Endodermal cell (in vitro differentiated cells): ENCODE results near the gene OXGR1. TPM values are rescaled to one million over a fixed set of nuclear protein-coding genes. Genes with fewer than 3 reads are reported as not detected.

Experiments used
- DNase-seq: peaks from one replicate; pipeline ENCODE4 v3.0.0-alpha.2; 2017
- H3K27ac ChIP-seq: 2 replicates; pipeline ENCODE4 v1.5.1; 2013; ENCODE audit warnings: mild to moderate bottlenecking, low read depth, low read length, moderate library complexity
- H3K27me3 ChIP-seq: 2 replicates; pipeline ENCODE4 v1.6.1; 2013; ENCODE audit warnings: mild to moderate bottlenecking, low read length, moderate library complexity; ENCODE audit not compliant: insufficient read depth, control insufficient read depth, poor library complexity, severe bottlenecking
- H3K36me3 ChIP-seq: 2 replicates; pipeline ENCODE4 v1.7.0; 2013; ENCODE audit warnings: mild to moderate bottlenecking, low read length, moderate library complexity; ENCODE audit not compliant: control insufficient read depth, insufficient read depth
- H3K4me1 ChIP-seq: one replicate; pipeline ENCODE4 v1.7.0; 2013; ENCODE audit warnings: low read length; ENCODE audit not compliant: control insufficient read depth, insufficient read depth
- H3K4me3 ChIP-seq: 2 replicates; pipeline ENCODE4 v1.5.1; 2013; ENCODE audit warnings: mild to moderate bottlenecking, low read length, moderate library complexity
- H3K9ac ChIP-seq: 2 replicates; pipeline ENCODE4 v1.6.1; 2013; ENCODE audit warnings: mild to moderate bottlenecking, low read length, moderate library complexity; ENCODE audit not compliant: poor library complexity, severe bottlenecking; ENCODE audit errors: extremely low read depth
- H3K9me3 ChIP-seq: 2 replicates; pipeline ENCODE4 v1.6.1; 2013; ENCODE audit warnings: mild to moderate bottlenecking, low read length, moderate library complexity; ENCODE audit not compliant: control insufficient read depth
- H3K27ac Mint-ChIP-seq: 2 replicates; pipeline ENCODE4 v1.8.0; 2020; ENCODE audit warnings: mixed read lengths
- H3K27me3 Mint-ChIP-seq: 2 replicates; pipeline ENCODE4 v1.8.0; 2021; ENCODE audit warnings: mild to moderate bottlenecking, mixed read lengths; ENCODE audit not compliant: insufficient read depth
- H3K36me3 Mint-ChIP-seq: 2 replicates; pipeline ENCODE4 v1.8.0; 2020; ENCODE audit warnings: low read depth, mixed read lengths
- H3K4me1 Mint-ChIP-seq: 2 replicates; pipeline ENCODE4 v1.8.0; 2020; ENCODE audit warnings: mixed read lengths
- H3K4me3 Mint-ChIP-seq: 2 replicates; pipeline ENCODE4 v1.8.0; 2020; ENCODE audit warnings: mild to moderate bottlenecking, moderate library complexity, mixed read lengths
- H3K9me3 Mint-ChIP-seq: 2 replicates; pipeline ENCODE4 v1.8.0; 2020; ENCODE audit warnings: mild to moderate bottlenecking, mixed read lengths
- WGBS, 2 experiments: methylation state at CpG; one replicate each; pipeline versions ENCODE4 v1.1.5 to v1.1.7; 2013; ENCODE audit warnings: missing lambda C conversion rate in 2 of 2, mixed read lengths in 1 of 2; ENCODE audit not compliant: insufficient coverage in 1 of 2, insufficient read length in 1 of 2; 5-methylcytosine and 5-hydroxymethylcytosine counted together
- total RNA-seq, 2 donors: library from RNA; stranded (reverse); fragmentation: NEBNext Ultra II Directional in 1 of 2; extraction: Animal tissue kit (Norgen Biotek cat#: 25700) in 1 of 2; gene quantifications; 2 replicates in 1 of 2; 3 replicates in 1 of 2; pipeline ENCODE4 v1.2.1, GENCODE V29; 2021
- TF ChIP-seq, protein P1 (sequence below): fragments of 200-600 bp; sonication (generic); conservative IDR thresholded peaks from 2 replicates; pipeline ENCODE4 v1.5.0; 2021; ENCODE audit warnings: antibody characterized with exemption, mild to moderate bottlenecking

The OXGR1 gene
- total RNA-seq, 2 donors from 2014 or later: 1.4 to 1.6 TPM

DNA sequence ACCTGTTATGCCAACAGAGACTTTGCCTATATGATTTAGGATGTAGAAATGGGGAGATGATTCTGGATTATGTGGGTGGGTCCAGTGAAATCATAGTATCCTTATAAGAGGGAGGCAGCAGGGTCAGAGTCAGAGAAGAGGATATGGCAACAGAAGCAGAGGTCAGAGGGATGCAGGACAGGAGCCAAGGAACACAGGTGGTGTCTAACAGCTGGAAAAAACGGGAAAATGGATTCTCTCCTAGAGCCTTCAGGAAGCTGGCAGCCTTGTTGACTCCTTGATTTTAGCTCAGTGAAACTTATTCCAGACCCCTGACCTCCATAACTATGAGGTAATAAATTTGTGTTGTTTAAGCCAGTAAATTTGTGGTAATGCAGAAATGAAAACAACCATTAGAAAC is 28.8 kb upstream of the OXGR1 start:
- 83 to 100% methylated on average over 1 of the region's 1 CpG for WGBS, 2 experiments
- no peak for DNase-seq
- Histone ChIP-seq H3K4me3 (no peak overlapping the region), H3K36me3 (no peaks in the 10 kb centered on the region), H3K27me3 (peaks cover 10% of the 10 kb centered on the region), H3K27ac (no peak overlapping the region), H3K9ac (no peak overlapping the region), H3K4me1 (no peaks in the 10 kb centered on the region), H3K9me3 (no peaks in the 10 kb centered on the region)
- Mint-ChIP-seq H3K36me3 (no peaks in the 10 kb centered on the region), H3K27ac (no peak overlapping the region), H3K9me3 (no peaks in the 10 kb centered on the region), H3K4me1 (no peaks in the 10 kb centered on the region), H3K4me3 (no peak overlapping the region), H3K27me3 (peaks cover 37% of the 10 kb centered on the region)
- TF ChIP-seq, protein P1, sequence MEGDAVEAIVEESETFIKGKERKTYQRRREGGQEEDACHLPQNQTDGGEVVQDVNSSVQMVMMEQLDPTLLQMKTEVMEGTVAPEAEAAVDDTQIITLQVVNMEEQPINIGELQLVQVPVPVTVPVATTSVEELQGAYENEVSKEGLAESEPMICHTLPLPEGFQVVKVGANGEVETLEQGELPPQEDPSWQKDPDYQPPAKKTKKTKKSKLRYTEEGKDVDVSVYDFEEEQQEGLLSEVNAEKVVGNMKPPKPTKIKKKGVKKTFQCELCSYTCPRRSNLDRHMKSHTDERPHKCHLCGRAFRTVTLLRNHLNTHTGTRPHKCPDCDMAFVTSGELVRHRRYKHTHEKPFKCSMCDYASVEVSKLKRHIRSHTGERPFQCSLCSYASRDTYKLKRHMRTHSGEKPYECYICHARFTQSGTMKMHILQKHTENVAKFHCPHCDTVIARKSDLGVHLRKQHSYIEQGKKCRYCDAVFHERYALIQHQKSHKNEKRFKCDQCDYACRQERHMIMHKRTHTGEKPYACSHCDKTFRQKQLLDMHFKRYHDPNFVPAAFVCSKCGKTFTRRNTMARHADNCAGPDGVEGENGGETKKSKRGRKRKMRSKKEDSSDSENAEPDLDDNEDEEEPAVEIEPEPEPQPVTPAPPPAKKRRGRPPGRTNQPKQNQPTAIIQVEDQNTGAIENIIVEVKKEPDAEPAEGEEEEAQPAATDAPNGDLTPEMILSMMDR: no peak

DNA sequence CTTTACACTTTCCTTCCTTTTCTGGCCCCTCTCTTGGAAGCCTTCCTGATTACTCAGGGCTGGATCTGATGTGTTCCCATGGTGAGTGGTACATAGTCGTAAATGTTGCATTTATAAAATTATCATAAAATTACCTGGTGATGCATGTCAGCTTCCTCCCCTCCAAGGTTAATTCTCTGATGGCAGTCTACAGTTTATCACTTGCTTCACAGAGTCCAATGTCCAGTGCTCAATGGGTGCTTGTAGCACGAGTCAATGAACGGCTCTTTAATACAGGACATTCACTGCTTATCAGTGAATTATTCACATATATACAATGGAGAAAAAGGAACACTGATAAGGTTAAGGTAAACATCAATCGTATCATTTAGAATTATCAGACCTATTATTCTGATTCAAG is 27.0 kb upstream of the OXGR1 start:
- Histone ChIP-seq H3K4me1 (no peaks in the 10 kb centered on the region), H3K36me3 (no peaks in the 10 kb centered on the region), H3K27ac (no peak overlapping the region), H3K4me3 (no peak overlapping the region), H3K27me3 (peaks cover 10% of the 10 kb centered on the region), H3K9ac (no peak overlapping the region), H3K9me3 (no peaks in the 10 kb centered on the region)
- H3K27me3 Mint-ChIP-seq: peaks cover 38% of the 10 kb centered on the region
- H3K27ac Mint-ChIP-seq: no peak overlapping the region
- 100% methylated on average over 4 of the region's 4 CpGs; no CpG with 5 or more reads in 1 of the 2 experiments for WGBS, 2 experiments
- H3K9me3 Mint-ChIP-seq: no peaks in the 10 kb centered on the region
- no peak for DNase-seq
- H3K4me1 Mint-ChIP-seq: no peaks in the 10 kb centered on the region
- no peaks in the 10 kb centered on the region for H3K36me3 Mint-ChIP-seq
- no peak overlapping the region for H3K4me3 Mint-ChIP-seq
- TF ChIP-seq, protein P1: no peak

DNA sequence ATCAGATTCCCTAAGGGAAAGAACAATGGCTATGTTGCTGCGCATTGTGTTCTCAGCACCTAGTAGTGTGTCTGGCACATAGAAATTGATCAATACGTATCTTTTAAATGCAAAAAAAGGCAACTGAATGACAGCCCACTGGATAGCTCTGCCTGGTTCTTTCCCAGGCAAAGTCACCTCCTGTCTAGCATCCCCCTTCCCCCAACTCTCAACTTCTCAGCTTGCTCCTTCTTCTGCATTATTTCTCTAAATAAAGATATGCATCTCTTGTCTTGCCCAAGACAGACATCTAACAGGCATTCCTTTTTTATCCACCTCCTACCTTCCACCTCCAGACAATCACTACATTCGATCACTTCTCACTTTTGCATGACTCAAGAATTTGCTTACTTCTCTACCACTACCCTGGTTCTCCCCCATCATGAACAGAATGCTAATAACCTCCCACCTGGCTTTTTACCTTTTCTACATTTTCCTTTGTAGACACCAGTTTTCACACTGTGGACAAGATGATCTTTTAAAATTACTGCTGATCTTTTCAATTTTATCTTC is 26.5 kb upstream of the OXGR1 start:
- no peak overlapping the region for H3K27ac ChIP-seq
- 89 to 90% methylated on average over 2 to 3 of the region's 3 CpGs for WGBS, 2 experiments
- H3K4me1 Mint-ChIP-seq: no peaks in the 10 kb centered on the region
- no peaks in the 10 kb centered on the region for H3K36me3 Mint-ChIP-seq
- no peak overlapping the region for H3K9ac ChIP-seq
- no peaks in the 10 kb centered on the region for H3K9me3 ChIP-seq
- peaks cover 10% of the 10 kb centered on the region for H3K27me3 ChIP-seq
- TF ChIP-seq, protein P1: no peak
- H3K4me1 ChIP-seq: no peaks in the 10 kb centered on the region
- no peak for DNase-seq
- H3K27ac Mint-ChIP-seq: no peak overlapping the region
- no peaks in the 10 kb centered on the region for H3K36me3 ChIP-seq
- no peak overlapping the region for H3K4me3 ChIP-seq
- peaks cover 38% of the 10 kb centered on the region for H3K27me3 Mint-ChIP-seq
- H3K4me3 Mint-ChIP-seq: no peak overlapping the region
- H3K9me3 Mint-ChIP-seq: no peaks in the 10 kb centered on the region
